ENCODE measurements around the gene C11orf54.

GRCh38 chr11:93766504-93766903 lies 25.0 kb downstream of the C11orf54 start:
- TF ChIP-seq CTCF (conservative IDR thresholded peaks at IDR 0.05; ENCODE audit: low read length) (no peak), EZH2phosphoT487 (IDR thresholded peaks at IDR 0.05; ENCODE audit: borderline replicate concordance) (no peak)
